COR-L47 (cell line): ENCODE data around the gene PEG3.

ENCODE experiments used
- DNase-seq: peaks from one replicate; lab custom pipeline; 2025; lab: John Stamatoyannopoulos, UW

Gene PEG3

DNA sequence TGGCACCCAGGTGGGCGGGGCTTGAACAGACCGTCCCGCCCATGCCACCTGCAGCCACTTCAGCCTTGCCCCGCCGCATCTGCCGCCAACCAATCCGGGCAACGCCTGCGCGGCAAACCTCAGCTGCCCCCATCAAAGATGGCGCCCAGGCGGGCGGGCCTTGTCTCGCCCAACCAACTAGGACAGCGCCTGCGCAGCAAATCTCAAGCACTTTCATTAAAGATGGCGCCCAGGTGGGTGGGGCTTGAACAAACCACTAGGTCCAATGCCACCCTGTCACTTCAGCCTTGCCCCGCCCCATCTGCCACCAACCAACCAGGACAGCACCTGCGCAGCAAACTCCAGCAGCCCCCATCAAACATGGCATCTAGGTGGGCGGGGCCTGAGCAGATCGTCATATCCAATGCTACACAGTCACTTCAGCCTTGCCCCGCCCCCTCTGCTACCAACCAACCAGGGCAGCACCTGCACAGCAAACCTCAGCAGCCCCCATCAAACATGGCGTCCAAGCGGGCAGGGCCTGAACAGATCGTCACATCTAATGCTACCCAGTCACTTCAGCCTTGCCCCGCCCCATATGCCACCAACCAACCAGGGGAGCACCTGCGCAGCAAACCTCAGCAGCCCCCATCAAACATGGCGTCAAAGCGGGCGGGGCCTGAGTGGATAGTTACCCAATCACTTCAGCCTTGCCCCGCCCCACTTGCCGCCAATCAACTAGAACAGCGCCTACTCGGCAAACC lies 1.4 kb downstream of the PEG3 start:
- no peak for DNase-seq

DNA sequence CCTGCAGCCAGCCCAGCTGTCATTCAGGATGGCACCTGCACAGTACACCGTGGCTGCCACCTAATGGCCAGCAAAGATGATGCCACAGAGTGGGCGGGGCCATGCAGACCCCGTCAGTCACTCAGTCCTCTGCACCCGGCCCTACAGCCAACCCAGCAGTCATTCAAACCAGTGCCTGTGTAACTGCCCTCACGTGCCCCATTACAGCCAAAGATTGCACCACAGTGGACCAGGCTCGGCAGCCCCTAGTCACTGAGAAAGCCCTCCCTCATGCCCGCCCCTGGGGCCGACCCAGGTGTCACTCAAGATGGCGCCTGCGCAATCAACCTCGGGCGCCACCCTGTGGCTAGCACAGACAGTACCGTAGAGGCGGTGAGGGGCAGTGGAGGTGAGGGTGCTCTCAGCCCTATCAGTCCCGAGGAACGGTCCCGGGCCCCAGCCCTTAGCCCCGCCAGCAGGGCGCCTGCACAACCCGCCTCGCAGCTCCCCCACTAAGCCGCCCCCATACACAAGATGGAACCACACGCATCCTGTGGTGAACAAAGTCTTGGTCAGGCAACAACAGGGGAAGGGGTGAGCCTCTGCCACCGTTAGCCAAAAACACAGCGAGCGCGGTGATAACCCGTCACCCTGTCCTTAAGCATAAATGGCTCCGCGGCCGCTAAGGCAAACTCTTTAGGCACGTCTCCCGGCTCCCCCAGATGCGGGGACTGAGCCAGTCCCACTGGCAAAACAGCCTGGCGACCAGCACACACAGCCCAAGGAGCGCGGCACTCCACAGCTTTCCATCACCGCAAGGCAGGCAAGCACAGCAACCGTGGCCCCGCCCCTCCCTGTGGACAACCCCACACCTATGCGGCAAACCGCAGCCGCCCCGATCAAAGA lies 2.3 kb downstream of the PEG3 start:
- no peak for DNase-seq

DNA sequence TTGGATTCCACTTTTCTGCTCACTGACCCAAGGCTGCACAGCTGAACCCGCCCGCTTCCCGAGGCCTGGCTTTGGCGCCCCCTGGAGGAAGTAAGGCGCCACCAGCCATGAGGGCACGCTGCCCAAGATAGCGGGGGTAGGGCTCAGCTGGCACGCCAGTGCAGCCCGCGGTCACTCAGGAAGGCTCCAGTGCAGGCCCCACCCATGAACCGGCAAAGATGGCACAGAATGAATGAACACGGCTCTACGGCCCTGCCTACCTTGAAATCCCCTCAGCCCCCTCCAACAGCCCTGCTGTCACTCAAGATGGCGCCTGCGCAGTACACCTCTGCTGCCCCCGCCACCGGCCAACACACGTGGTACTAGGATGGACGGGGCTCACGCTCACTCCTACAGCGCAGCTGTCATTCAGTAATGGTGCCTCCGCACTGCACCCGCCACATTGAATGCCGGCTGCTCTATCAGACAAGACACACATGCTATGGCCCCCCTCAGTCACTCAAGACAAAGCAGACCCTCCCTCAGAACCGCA lies 3.0 kb downstream of the PEG3 start:
- no peak for DNase-seq

DNA sequence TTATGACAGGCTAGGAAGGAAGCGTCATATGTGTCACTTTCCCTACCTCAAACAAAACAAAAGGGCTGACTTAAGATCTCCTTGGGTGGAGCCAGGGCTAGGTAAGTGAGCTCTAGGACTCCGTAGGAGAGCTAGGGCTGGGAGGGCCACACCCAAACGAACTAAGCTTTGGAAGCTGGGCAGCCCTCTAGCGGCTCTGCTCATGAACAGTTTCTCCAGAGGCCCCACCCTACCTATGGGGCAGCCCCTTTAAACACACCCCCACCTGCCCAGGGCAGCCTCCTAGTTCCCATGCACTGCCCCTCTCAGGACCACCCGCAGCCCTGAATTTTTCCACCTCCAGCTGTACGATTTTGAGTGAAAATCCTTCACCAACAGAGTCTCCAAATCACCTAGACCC lies 3.5 kb downstream of the PEG3 start:
- no peak for DNase-seq

DNA sequence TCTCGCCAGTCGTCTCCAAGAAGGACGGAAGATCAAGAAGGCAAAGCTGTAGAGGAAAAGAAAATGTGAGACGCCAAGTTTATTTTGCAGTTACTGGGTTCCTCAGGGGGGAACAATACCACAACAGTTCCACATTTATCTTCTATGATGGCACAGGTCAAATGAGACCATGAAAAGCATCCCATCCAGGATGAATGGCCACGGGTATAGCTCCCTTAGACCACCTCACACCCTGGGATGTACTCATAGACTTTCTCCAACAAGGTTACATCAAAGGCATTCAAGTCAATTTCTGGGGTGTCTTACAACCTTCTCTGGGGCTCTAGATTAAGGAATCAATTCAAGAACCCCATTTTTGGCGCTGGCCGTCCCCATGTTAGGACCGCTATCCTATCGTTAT lies 4.5 kb downstream of the PEG3 start:
- DNase-seq: no peak

DNA sequence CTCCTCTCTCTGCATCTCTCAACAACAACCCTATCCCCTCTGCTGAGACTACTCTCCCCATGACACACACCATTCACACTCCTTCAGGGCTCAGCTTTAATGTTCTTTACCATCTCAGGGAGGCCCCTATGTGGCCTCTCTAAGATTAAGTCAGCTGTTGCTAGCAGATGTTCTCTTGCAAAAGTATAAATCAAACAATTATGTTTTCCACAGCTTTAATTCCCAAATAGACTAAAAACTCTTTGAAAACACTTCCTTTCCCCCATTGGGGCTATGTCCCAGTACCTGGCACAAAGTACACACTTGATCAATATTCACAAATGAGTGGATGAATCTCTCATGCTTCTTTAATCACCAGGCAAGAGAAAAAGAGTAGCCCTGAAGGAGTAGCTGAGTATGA lies 5.1 kb downstream of the PEG3 start:
- DNase-seq: no peak

DNA sequence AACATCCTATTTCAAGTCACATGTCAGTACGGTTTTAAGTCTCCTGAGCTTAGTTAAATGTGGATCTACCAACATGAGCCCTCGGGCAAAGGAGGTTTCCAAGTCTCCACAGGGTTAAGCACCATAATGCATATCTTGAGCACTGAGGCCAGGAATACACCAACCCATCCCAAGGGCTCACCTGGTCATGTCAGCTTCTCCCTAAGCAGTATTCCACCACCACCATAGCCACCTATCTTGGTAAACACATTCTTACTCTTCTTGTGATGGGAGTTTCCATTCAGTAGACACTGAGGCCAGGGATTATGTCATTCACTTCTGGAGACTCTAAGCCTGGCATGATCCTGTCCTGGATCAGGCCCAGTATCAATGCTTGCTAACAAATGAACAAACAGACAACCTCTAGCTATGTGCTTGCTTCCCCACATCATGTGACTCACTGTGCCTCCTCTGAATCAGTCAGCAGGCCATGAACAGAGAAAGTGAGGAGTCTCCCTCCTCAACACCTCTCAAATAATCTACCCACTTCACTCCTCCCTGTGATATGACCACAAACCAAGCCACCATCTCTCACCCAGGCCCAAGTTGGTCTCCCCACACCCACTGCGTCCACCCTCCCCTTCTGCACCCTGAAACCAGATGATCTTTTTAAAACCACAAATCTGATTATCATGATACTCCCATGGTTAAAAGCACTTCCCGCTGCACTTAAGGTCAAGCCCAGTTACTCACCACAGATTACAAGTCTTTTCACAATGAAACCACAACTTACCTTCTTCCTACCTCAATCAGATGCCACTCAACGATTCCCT lies 5.8 kb downstream of the PEG3 start:
- no peak for DNase-seq

DNA sequence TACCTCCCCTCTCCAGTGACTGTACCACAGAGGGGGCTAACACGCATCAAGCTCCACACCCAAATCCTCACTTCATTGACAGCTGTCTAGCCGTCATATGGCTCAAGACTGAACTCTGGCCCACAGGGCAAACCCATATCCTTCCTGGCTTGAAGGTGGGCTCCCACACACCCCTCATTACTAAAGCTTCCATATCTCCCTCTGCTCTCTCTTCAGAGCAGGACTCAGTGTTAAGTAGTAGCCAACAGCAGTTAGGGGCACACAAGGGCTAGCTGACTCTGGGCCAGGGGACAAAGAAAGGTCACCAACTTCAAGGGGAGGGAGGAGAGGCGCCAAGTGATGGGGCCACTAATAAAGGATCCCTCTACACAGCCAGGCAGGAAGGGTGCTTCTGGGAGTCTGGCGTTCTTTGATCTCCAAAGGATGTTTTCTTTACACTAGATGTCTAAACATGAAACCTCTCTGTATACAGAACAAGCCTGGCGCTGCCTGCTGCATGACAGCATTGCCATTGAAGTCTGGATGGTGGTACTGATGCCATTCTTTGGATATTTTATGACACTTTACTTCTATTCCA lies 8.1 kb downstream of the PEG3 start:
- DNase-seq: no peak

DNA sequence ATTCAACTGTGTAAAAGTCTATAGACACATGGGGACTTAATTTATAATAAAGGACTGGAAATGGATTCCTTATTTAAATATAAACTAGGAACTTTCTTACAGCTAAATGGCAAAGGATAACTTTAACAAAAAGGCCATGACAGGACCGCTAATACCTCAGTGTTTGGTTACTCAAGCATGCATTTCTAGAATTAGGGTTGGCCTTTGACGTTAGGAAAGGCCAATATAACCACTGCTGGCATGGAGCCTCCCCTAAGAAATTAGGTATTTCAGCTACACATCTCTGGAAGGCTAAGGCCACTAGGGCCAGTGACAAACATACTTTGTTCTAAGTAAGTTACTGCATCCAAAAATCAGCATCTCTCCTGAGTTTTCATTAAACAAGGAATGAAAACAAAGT lies 9.3 kb downstream of the PEG3 start:
- DNase-seq: no peak

DNA sequence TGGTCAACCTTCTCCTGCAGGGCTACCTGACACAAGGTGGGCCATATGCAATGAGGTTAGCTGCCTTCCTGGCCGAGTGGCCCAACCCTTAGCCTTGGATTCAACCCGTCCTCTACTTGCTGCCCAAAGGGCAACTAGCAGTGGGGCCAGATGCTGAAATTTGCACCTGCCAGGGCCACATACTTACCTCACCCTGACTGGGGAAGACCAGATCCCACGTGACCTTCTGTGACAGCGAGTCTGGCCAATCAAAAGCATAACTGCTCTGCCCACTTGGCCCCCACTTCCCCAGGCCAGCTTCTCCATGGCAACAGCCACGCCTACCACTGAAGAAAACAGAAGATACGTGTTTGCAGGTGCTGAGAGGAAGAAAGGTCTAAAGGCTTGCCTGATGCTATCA lies 10.9 kb downstream of the PEG3 start:
- DNase-seq: no peak

DNA sequence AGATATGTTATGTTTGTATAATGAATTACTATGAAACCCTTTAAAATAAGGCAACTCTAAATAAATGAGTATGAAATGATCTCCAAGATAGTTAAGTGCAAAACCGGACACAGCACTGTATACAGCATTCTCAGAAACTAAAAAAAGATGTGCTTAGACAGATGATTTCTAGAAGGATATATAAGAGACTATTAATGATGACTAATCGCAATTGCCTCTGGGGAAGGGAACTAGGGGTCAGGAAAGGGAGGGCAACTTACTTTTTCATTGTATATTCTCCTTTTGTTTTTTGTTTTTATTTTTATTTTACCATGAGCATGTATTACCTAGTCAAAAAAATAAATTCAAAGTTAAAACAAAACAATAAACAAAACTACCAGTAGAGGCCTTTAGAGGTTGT lies 12.8 kb downstream of the PEG3 start:
- DNase-seq: no peak

DNA sequence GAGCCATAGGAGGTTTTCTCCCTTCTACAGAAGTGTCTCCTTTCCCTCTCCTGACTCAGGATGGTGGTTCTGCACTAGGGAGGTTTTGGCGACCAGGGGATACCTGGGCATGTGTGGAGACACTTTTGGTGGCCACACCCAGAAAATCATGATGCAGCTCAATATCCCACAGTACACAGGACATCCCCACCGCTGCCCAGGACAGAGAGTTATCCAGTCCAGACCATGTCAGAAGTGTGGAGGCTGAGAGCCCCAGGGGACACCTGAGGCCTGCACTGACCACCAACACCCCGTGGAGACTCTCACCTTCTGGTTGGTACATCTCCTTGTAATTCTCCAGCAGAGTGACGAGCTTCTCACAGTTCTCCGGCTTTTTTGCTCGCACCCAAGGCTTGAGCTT lies 16.6 kb downstream of the PEG3 start:
- no peak for DNase-seq

DNA sequence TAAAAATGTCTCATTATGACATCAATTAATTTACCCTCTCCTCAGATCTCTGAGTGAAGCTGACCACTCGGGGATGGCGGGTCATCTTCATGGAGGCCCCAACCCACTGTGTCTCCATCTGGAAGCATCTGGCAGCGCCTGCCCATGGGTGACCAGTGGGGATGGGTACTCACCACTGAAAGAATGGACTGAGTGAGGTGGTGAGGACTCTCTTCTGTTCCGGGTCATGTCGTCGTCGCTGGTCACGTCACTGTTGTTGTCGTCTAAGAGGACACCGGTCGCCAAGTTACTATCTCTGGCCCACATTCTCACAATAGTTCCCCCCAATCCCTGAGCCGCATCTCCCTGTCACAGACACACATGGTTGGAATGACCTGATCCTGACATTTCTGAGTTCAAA lies 17.1 kb downstream of the PEG3 start:
- no peak for DNase-seq

DNA sequence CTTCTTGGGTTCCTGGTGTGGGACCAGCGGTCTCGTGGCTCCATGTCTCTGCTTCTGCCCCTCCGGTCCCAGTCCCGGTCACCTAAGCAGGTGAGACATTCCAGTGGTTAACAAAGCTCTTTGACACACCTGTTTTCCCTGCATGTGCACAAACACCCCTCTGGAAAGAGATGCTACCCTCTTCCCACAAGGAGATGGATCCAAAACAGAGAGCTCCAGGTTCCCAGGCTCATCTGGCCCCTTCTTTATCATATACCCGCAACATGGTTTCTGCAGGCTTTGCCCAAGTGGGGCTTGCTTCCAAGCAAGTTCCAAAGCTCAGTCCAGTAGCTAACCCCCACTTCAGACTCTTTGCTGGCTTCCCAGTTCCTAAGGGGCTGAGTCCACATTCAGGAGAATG lies 17.8 kb downstream of the PEG3 start:
- DNase-seq: no peak

DNA sequence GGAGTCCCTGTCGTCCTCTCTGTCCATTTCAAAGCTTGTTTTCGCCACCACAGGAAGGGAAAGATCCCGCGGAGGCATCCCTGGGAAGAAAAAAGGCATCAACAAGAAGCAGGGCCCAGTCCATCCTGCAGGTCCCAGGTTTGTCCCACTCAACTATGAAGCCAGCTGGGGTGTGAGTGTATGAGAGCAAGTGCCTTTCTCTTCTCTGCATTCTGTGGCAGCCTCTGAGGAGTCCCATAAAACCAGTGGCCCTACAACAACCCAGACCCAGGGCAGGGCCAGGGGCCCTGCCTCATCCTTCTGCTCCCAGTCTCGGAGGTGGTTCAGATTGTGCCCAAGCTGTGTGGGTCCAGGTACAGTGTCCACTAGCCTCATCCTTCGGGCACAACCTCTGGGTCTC lies 18.9 kb downstream of the PEG3 start:
- DNase-seq: no peak

DNA sequence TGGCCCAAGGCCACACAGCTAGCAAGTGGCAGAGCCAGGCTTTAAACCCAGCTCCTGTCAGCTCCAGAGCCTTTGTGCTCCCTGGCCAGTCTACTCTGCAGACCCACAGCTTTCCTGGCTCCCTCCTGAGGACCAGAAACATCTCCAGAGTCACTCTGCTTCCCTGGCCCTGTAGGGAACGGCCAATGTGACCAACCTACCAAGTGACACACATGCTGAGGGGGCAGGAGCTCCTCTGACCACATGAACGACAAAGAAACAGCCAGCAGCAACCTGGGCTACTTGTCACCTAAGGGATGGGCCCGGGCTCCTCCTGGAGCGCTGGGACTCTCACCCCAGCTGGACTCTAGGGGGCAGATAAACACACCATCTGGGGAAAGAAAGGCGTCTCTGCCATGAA lies 19.3 kb downstream of the PEG3 start:
- DNase-seq: no peak

DNA sequence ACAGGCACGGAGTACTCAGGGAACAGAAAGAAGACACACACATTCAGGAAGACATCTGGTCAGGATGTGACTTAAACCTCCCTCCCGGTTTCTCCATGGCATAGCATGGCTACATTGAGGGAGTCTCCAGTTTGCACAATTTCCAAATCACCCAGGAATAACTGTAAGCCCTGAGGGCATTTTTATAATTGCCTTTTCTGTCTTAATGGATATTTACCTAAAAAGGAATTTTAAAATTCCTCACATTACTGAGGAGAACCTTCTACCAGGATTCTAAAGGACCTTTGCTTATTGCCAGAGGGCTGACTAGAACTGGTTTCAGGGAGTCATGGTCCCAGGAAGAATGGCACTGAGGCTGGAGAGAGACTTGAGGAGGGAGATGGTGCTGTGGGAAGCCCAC lies 21.4 kb downstream of the PEG3 start:
- no peak for DNase-seq

DNA sequence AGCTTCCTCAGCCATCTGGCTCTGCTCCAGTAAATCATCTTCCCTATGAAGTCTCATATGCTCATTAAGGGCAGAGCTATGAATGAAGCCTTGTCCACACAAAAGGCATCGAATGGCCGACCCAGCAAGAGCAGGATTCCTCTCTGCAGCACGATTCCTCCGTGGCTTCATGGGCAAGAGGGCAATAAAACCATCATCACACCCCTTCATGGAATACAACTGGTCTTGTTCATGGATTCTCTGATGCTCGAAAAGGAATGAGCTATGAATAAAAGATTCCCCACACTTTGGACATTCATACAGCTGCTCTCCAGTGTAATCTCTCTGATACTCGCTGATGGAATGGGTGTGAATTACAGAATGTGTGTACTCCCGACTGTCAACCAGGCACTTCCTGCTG lies 25.9 kb downstream of the PEG3 start:
- DNase-seq: no peak

DNA sequence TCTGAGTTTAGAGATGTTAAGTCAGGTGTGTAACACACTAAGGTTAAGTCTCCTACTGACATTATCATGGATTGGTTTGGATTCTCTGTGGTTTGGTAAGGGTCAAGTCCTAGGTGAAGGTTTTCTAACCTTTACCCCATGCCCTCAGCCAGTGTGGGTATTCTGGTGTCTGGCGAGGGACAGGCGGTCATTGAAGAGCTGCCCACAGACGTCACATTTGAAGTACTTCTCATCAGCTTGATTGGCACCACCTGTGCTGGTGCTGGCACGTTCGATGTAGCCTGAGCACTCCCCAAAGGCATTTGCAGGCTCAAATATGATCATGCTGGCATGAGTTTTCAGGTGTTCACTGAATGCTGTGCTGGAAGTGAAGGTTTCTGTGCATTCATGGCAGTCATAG lies 27.0 kb downstream of the PEG3 start:
- no peak for DNase-seq

DNA sequence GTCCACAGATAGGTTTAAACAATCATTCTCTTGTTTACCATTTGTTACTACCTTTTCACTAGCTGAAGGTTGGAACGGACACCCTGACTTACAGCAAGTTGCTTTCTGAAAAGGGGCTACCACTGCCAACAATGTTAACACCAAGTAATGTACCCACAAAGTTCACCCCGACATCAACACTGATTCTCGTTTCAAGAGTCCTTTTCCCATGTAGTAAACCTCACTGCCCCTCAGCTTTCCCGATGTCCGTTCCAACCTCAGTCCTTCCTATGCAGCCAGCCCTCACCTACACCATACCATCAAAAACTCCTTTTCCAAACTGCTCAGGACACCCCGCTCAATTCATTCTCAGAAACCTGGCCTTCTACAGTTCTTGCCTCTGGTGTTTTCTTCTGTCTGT lies 29.0 kb downstream of the PEG3 start:
- DNase-seq: no peak

DNA sequence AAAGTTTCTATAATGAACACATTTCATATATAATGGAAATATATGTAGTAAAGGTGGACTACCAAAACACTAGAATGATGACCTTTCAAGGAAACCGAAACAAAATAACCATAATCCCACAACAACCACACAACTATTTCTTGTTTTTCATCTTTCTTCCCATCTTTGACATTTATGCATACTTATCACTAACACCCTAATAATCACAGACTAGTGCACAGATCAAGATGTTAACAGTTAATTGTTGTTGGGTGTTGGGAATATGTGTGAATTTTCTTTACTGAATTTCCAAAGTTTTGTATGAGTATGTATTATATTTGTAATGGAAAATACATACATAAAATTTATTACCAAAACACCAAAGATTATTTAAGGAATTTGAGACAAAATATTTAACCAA lies 30.3 kb downstream of the PEG3 start:
- DNase-seq: no peak

DNA sequence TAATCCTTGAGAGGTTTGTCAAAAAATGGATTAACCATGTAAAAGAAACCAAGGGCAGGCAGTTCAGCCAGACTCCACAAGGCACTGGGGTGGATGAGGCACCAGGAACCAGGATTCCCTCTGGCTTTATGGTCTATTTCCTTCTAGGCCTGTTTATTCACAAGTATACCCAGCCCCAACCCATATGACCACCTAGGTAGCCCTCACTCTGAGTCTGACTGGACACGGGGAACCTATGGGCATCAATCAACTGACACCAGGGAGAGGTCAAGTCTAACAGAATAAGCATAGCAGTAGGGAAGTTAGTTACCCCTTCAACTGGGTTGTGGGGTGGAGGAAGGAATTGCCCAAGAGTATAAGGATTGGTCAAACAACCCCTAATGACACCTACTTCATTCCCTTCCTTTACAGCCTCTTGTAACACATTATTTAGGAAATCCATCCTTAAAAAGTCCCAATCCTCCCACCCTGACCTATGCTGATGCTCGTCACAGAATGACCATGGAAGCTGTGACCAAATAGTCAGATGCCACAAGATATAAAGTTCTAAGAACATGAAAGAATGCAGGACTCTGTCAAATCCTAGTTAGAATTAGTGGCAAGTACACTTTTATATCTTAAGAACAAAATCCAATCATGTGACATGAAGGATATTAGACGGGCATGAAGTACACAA lies 31.7 kb downstream of the PEG3 start:
- no peak for DNase-seq
